DOHH2 (cell line): ENCODE measurements around the gene MACROD1.

ENCODE experiments used
- H3F3A ChIP-seq: fragments of 200-600 bp; sonication (generic), shearing (Covaris generic); 2 replicates; pipeline ENCODE4 v1.6.0; 2016; ENCODE audit warnings: antibody characterized with exemption, mild to moderate bottlenecking; ENCODE audit not compliant: control insufficient read depth, insufficient read depth
- H3K27ac ChIP-seq: fragments of 200-600 bp; sonication (generic); 2 replicates; pipeline ENCODE4 v1.5.1; 2014; ENCODE audit warnings: low read depth, mild to moderate bottlenecking, low read length, moderate library complexity
- H3K27me3 ChIP-seq: fragments of 200-600 bp; sonication (generic); 2 replicates; pipeline ENCODE4 v1.6.1; 2014; ENCODE audit warnings: mild to moderate bottlenecking, low read length, mixed read lengths; ENCODE audit not compliant: control insufficient read depth
- H3K36me3 ChIP-seq: fragments of 200-600 bp; sonication (generic); 2 replicates; pipeline ENCODE4 v1.6.1; 2014; ENCODE audit warnings: mild to moderate bottlenecking, low read length, moderate library complexity, mixed read lengths; ENCODE audit not compliant: control insufficient read depth
- H3K4me1 ChIP-seq: fragments of 200-600 bp; sonication (generic); 2 replicates; pipeline ENCODE4 v1.6.1; 2014; ENCODE audit warnings: mild to moderate bottlenecking, low read length, mixed read lengths; ENCODE audit not compliant: control insufficient read depth
- H3K4me2 ChIP-seq: fragments of 200-600 bp; sonication (generic); 2 replicates; pipeline ENCODE4 v1.6.0; 2014; ENCODE audit warnings: mild to moderate bottlenecking, low read length, moderate library complexity
- H3K4me3 ChIP-seq: fragments of 200-600 bp; sonication (generic); 2 replicates; pipeline ENCODE4 v1.5.1; 2014; ENCODE audit warnings: mild to moderate bottlenecking, low read length, mixed read lengths
- H3K79me2 ChIP-seq: fragments of 200-600 bp; sonication (generic); 2 replicates; pipeline ENCODE4 v1.6.1; 2014; ENCODE audit warnings: mild to moderate bottlenecking, low read length, mixed read lengths; ENCODE audit not compliant: control insufficient read depth
- H3K9me2 ChIP-seq: fragments of 200-600 bp; sonication (generic); replicated peaks from 2 replicates; pipeline ENCODE4 v1.6.1; 2014; ENCODE audit warnings: mild to moderate bottlenecking, low read length, mixed read lengths; ENCODE audit not compliant: control insufficient read depth
- H3K9me3 ChIP-seq: fragments of 200-600 bp; sonication (generic); 2 replicates; pipeline ENCODE4 v1.6.1; 2014; ENCODE audit warnings: antibody characterized with exemption, low read length, mixed read lengths; ENCODE audit not compliant: control insufficient read depth, insufficient read depth
- H4K20me1 ChIP-seq: fragments of 200-600 bp; sonication (generic); 2 replicates; pipeline ENCODE4 v1.6.0; 2014; ENCODE audit warnings: low read depth, mild to moderate bottlenecking, antibody characterized with exemption, low read length, moderate library complexity; ENCODE audit not compliant: control insufficient read depth, insufficient read depth
- EZH2phosphoT487 ChIP-seq: fragments of 200-600 bp; sonication (generic); IDR thresholded peaks from 2 replicates; pipeline ENCODE4 v1.6.1; 2017; ENCODE audit warnings: borderline replicate concordance, mild to moderate bottlenecking, antibody characterized with exemption, low read length, moderate library complexity, mixed read lengths
- TF ChIP-seq, protein P1 (sequence below): fragments of 200-600 bp; sonication (generic); IDR thresholded peaks from one replicate; pipeline ENCODE4 v1.5.1; 2014; ENCODE audit warnings: antibody characterized with exemption, mild to moderate bottlenecking, low read depth, low read length; ENCODE audit not compliant: poor library complexity, severe bottlenecking

MACROD1 gene

DNA sequence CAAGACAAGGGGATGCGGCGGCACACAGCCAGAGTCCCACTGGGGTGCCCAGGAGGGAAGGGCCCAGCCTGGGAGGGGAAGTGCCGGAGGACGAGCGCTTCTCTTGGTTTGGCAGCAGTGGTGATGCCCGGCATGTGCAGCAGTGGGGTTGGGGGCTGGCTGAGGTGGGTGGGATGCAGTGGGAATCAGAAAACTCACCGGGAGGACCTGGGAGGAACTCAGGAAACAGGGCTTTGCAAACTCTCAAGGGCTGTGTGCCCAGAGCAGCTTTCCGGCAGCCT lies 43.6 kb upstream of the MACROD1 start:
- H3K4me3 ChIP-seq: no peak overlapping the region
- TF ChIP-seq, protein P1, sequence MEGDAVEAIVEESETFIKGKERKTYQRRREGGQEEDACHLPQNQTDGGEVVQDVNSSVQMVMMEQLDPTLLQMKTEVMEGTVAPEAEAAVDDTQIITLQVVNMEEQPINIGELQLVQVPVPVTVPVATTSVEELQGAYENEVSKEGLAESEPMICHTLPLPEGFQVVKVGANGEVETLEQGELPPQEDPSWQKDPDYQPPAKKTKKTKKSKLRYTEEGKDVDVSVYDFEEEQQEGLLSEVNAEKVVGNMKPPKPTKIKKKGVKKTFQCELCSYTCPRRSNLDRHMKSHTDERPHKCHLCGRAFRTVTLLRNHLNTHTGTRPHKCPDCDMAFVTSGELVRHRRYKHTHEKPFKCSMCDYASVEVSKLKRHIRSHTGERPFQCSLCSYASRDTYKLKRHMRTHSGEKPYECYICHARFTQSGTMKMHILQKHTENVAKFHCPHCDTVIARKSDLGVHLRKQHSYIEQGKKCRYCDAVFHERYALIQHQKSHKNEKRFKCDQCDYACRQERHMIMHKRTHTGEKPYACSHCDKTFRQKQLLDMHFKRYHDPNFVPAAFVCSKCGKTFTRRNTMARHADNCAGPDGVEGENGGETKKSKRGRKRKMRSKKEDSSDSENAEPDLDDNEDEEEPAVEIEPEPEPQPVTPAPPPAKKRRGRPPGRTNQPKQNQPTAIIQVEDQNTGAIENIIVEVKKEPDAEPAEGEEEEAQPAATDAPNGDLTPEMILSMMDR: no peak
- no peak for TF ChIP-seq EZH2phosphoT487
- H3K4me1 ChIP-seq: peaks cover 97% of the 10 kb centered on the region
- no peaks in the 10 kb centered on the region; the same call in 1 of the 2 replicates for H4K20me1 ChIP-seq
- H3K27me3 ChIP-seq: no peaks in the 10 kb centered on the region
- peaks cover 28% of the 10 kb centered on the region for H3F3A ChIP-seq
- H3K79me2 ChIP-seq: peaks cover 47% of the 10 kb centered on the region
- H3K9me2 ChIP-seq: no peaks in the 10 kb centered on the region
- H3K36me3 ChIP-seq: peaks cover 80% of the 10 kb centered on the region
- no peak overlapping the region for H3K27ac ChIP-seq
- H3K9me3 ChIP-seq: no peaks in the 10 kb centered on the region
- H3K4me2 ChIP-seq: peak overlapping the region; percentile 77; the same call in 1 of the 2 replicates

DNA sequence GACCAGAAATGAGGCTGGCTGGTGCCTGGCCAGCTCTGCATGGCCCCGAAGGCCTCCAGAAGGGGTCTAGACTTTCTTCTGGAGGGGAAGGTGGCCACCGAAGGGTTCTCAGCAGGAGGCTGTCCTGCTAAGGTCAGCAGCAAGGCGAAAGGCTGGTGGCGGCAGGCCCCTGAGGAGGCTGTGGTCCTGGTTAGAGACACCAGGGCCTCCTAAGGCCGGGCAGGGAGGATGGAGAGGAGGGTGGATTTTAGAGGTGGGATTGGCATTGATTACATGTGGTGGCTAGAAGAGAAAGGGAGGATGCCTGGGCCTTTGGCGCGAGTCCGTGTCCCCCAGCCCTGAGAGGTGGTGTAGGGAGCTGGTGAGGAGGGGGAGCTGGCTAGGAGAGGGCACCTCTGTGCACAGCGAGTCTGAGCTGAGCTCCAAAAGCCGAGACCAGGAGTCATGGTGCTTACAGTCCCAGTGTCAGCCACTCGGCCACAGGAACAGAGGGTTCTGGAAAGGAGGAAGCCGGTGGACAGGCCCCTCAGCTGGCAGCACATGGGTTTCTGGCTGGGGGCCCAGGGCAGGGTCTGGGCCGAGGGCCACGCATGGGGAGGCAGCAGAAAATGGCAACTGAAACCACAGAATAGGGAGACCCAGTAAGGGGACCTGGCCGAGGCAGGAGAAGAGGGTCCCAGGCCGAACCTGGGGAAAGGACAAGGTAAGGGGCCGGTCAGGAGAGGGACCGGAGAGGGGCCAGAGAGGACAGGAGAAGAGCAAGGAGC lies 43.1 kb upstream of the MACROD1 start:
- H3K4me2 ChIP-seq: peak overlapping the region; percentile 77
- H3K4me1 ChIP-seq: peaks cover 97% of the 10 kb centered on the region
- TF ChIP-seq EZH2phosphoT487: no peak
- TF ChIP-seq, protein P1: no peak
- H3K9me2 ChIP-seq: no peaks in the 10 kb centered on the region
- peaks cover 81% of the 10 kb centered on the region for H3K36me3 ChIP-seq
- H3K4me3 ChIP-seq: peak overlapping the region; percentile 84; the same call in 1 of the 2 replicates
- peaks cover 47% of the 10 kb centered on the region for H3K79me2 ChIP-seq
- H3K27ac ChIP-seq: peak overlapping the region; percentile 95
- H4K20me1 ChIP-seq: no peaks in the 10 kb centered on the region; the same call in 1 of the 2 replicates
- H3F3A ChIP-seq: peaks cover 30% of the 10 kb centered on the region
- H3K27me3 ChIP-seq: no peaks in the 10 kb centered on the region
- H3K9me3 ChIP-seq: no peaks in the 10 kb centered on the region

- H3K9me3 ChIP-seq: no peaks in the 10 kb centered on the region
- H3K4me3 ChIP-seq: peak overlapping the region; percentile 84
- peaks cover 30% of the 10 kb centered on the region for H3F3A ChIP-seq
- H3K79me2 ChIP-seq: peaks cover 47% of the 10 kb centered on the region
- H3K36me3 ChIP-seq: peaks cover 84% of the 10 kb centered on the region
- TF ChIP-seq EZH2phosphoT487: no peak
- TF ChIP-seq, protein P1: no peak
- peaks cover 97% of the 10 kb centered on the region for H3K4me1 ChIP-seq
- peak overlapping the region; percentile 77 for H3K4me2 ChIP-seq
- H4K20me1 ChIP-seq: no peaks in the 10 kb centered on the region; the same call in 1 of the 2 replicates
- peak overlapping the region; percentile 95 for H3K27ac ChIP-seq
- H3K27me3 ChIP-seq: no peaks in the 10 kb centered on the region
- H3K9me2 ChIP-seq: no peaks in the 10 kb centered on the region
Measured at GRCh38 chr11:64208086-64208795, 42.3 kb upstream of the MACROD1 start.
